ENCODE data around the gene ACAA1. TPM values are rescaled to one million over a fixed set of nuclear protein-coding genes. Genes with fewer than 3 reads are reported as not detected.

Gene ACAA1
- total and polyA plus RNA-seq, 2 experiments from 2014 or later, result 141 to 250 TPM

DNA sequence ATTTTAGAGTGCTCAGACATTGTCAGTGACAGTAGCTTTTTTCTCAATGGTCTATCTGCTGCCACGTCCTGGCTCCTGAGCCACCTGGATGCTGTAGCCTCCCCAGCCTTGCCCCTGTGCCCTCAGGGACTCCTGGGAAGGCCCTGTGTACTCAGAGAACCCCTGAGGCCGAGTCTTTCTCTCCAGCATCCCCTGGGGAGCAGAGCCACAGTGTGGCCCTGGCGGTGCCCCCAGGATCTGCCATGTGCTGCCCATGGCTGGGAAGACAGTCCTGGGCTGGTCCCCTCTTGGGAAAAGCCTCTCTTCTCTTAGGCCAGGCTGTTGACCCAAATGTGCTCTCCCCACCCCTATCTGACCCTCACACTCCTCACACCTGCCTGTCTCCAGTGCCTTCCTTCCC lies 6.6 kb upstream of the ACAA1 start:
- H3K79me2 ChIP-seq, result peaks cover 23% of the 10 kb centered on the region
- H3K9me3 ChIP-seq (ENCODE audit: low read depth), result no peaks in the 10 kb centered on the region
- no peak overlapping the region for H2AFZ ChIP-seq
- TF ChIP-seq EZH2phosphoT487 (IDR thresholded peaks at IDR 0.05; ENCODE audit: low read depth, severe bottlenecking, unreplicated experiment) (no peak), EZH2 (IDR thresholded peaks at IDR 0.05; ENCODE audit: borderline replicate concordance) (no peak)
- TF ChIP-seq, protein P1, sequence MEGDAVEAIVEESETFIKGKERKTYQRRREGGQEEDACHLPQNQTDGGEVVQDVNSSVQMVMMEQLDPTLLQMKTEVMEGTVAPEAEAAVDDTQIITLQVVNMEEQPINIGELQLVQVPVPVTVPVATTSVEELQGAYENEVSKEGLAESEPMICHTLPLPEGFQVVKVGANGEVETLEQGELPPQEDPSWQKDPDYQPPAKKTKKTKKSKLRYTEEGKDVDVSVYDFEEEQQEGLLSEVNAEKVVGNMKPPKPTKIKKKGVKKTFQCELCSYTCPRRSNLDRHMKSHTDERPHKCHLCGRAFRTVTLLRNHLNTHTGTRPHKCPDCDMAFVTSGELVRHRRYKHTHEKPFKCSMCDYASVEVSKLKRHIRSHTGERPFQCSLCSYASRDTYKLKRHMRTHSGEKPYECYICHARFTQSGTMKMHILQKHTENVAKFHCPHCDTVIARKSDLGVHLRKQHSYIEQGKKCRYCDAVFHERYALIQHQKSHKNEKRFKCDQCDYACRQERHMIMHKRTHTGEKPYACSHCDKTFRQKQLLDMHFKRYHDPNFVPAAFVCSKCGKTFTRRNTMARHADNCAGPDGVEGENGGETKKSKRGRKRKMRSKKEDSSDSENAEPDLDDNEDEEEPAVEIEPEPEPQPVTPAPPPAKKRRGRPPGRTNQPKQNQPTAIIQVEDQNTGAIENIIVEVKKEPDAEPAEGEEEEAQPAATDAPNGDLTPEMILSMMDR (IDR thresholded peaks at IDR 0.05; ENCODE audit: poor library complexity), result no peak
- DNase-seq (ENCODE audit: low spot score), result no peak
- no peak overlapping the region for H3K27ac ChIP-seq
- peaks cover 7% of the 10 kb centered on the region for H3K4me1 ChIP-seq (ENCODE audit: insufficient read depth)
- H3K9me2 ChIP-seq (replicated peaks; ENCODE audit: insufficient read depth), result no peaks in the 10 kb centered on the region
- no peaks in the 10 kb centered on the region for H4K20me1 ChIP-seq (ENCODE audit: insufficient read depth, poor library complexity, severe bottlenecking)
- no peaks in the 10 kb centered on the region for H3K36me3 ChIP-seq (replicated peaks; ENCODE audit: insufficient read depth, low read depth)
- no peak overlapping the region for H3K4me2 ChIP-seq
- no peak overlapping the region for H3K4me3 ChIP-seq
- WGBS (ENCODE audit: low lambda C conversion rate, missing lambda C conversion rate), result 75% methylated on average over 3 of the region's 3 CpGs
- no peaks in the 10 kb centered on the region for H3K27me3 ChIP-seq

- Histone ChIP-seq H3K36me3 (replicated peaks; ENCODE audit: insufficient read depth, low read depth) (no peaks in the 10 kb centered on the region), H3K4me3 (no peak overlapping the region)
- TF ChIP-seq, protein P1 (IDR thresholded peaks at IDR 0.05; ENCODE audit: poor library complexity), result no peak
Measured at GRCh38 chr3:38142959-38143358, 6.0 kb upstream of the ACAA1 start.

GRCh38 chr3:38141952-38142273 lies 5.0 kb upstream of the ACAA1 start:
- TF ChIP-seq EZH2 (IDR thresholded peaks at IDR 0.05; ENCODE audit: borderline replicate concordance), result no peak
- TF ChIP-seq EZH2phosphoT487 (IDR thresholded peaks at IDR 0.05; ENCODE audit: low read depth, severe bottlenecking, unreplicated experiment), result no peak
- TF ChIP-seq, protein P1 (IDR thresholded peaks at IDR 0.05; ENCODE audit: poor library complexity), result no peak
- Histone ChIP-seq H2AFZ (no peak overlapping the region), H3K9me3 (ENCODE audit: low read depth) (no peaks in the 10 kb centered on the region), H3K36me3 (replicated peaks; ENCODE audit: insufficient read depth, low read depth) (no peaks in the 10 kb centered on the region), H3K4me3 (no peak overlapping the region), H3K9me2 (replicated peaks; ENCODE audit: insufficient read depth) (no peaks in the 10 kb centered on the region), H3K27me3 (no peaks in the 10 kb centered on the region), H3K4me2 (no peak overlapping the region), H3K4me1 (ENCODE audit: insufficient read depth) (peaks cover 14% of the 10 kb centered on the region), H3K79me2 (peaks cover 29% of the 10 kb centered on the region), H3K27ac (no peak overlapping the region), H4K20me1 (ENCODE audit: insufficient read depth, poor library complexity, severe bottlenecking) (no peaks in the 10 kb centered on the region)
- 87% methylated on average over 2 of the region's 2 CpGs for WGBS (ENCODE audit: low lambda C conversion rate, missing lambda C conversion rate)
- no peak for DNase-seq (ENCODE audit: low spot score)

More at GRCh38 chr3:38142959-38143358, 6.0 kb upstream of the ACAA1 start:
- WGBS (ENCODE audit: low lambda C conversion rate, missing lambda C conversion rate), result 81% methylated on average over 1 of the region's 1 CpG
- Histone ChIP-seq H3K4me2 (no peak overlapping the region), H2AFZ (no peak overlapping the region), H3K9me3 (ENCODE audit: low read depth) (no peaks in the 10 kb centered on the region), H3K79me2 (peaks cover 27% of the 10 kb centered on the region), H3K9me2 (replicated peaks; ENCODE audit: insufficient read depth) (no peaks in the 10 kb centered on the region), H3K27me3 (no peaks in the 10 kb centered on the region), H3K27ac (no peak overlapping the region), H3K4me1 (ENCODE audit: insufficient read depth) (peaks cover 9% of the 10 kb centered on the region), H4K20me1 (ENCODE audit: insufficient read depth, poor library complexity, severe bottlenecking) (no peaks in the 10 kb centered on the region)
- DNase-seq (ENCODE audit: low spot score), result no peak
